IPS DF 6.9 (cell line): Measurements from ENCODE around the gene SSC5D.
A peak's percentile ranks its signal among the peaks of the same experiment; 100 is the strongest.

Experiments
- DNase-seq: peaks from one replicate; pipeline ENCODE4 v3.0.0-alpha.2; 2013; ENCODE audit warnings: low read depth, low spot score
- H3K27ac ChIP-seq: one replicate; pipeline ENCODE4 v1.5.1; 2013; ENCODE audit warnings: low read length, control low read depth
- H3K27me3 ChIP-seq: 2 replicates; pipeline ENCODE4 v1.6.1; 2013; ENCODE audit warnings: mild to moderate bottlenecking, low read length; ENCODE audit not compliant: control insufficient read depth, insufficient read depth
- H3K36me3 ChIP-seq: 2 replicates; pipeline ENCODE4 v1.6.1; 2013; ENCODE audit warnings: low read length; ENCODE audit not compliant: control insufficient read depth, insufficient read depth
- H3K4me1 ChIP-seq: 2 replicates; pipeline ENCODE4 v1.6.1; 2013; ENCODE audit warnings: low read length; ENCODE audit not compliant: control insufficient read depth, insufficient read depth
- H3K4me3 ChIP-seq: 2 replicates; pipeline ENCODE4 v1.5.1; 2013; ENCODE audit warnings: mild to moderate bottlenecking, low read length
- H3K9me3 ChIP-seq: 2 replicates; pipeline ENCODE4 v1.6.1; 2013; ENCODE audit warnings: low read length, inconsistent platforms; ENCODE audit not compliant: control insufficient read depth, insufficient read depth
- WGBS: extraction: QIAGEN DNeasy Blood & Tissue Kit; methylation state at CpG from one replicate; pipeline ENCODE4 v1.1.7; 2013; ENCODE audit warnings: mixed read lengths, missing lambda C conversion rate; ENCODE audit not compliant: insufficient read length, insufficient coverage; 5-methylcytosine and 5-hydroxymethylcytosine counted together

Gene SSC5D

DNA sequence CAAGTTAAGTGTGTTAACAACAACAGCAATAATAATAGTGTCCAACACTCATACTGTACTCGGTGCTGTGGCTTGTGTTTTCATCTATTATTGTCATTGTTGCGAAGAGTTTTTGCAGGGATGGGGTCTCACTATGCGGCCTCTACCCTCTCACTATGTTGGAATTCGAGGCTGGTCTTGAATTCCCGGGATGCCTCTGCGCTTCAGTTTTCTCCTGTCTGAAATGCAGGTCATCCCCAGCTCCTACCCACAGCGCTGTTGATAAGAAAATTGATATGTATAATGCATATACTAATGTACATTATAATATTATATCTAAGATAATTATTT is 62.0 kb downstream of the SSC5D start:
- H3K27me3 ChIP-seq: no peaks in the 10 kb centered on the region
- DNase-seq: no peak
- no CpG with 5 or more reads among the region's 7 CpGs for WGBS
- H3K9me3 ChIP-seq: no peaks in the 10 kb centered on the region
- no peak overlapping the region for H3K27ac ChIP-seq
- H3K4me3 ChIP-seq: peak overlapping the region; percentile 22; the same call in 1 of the 2 replicates
- no peaks in the 10 kb centered on the region for H3K36me3 ChIP-seq
- 0 out of 2 replicates have a peak, but pooled peaks cover 2% of the 10 kb centered on the region for H3K4me1 ChIP-seq

DNA sequence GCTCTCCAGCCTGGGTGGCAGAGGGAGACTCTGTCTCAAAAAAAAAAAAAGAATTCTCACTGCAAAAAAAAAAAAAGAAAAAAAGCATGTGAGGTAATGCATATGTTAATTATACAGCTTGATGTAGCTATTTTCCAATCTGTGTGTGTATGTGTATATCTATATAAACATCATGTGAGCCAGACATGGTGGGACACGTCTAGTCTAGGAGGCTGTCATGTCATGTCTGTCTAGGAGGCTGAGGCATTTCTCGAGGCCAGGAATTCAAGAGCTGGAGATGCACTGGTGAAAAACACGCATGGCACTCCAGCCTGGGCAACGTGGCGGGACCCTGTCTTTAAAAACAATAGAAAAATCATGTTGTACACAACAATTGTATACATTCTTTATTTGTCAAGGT is 64.0 kb downstream of the SSC5D start:
- no peaks in the 10 kb centered on the region for H3K9me3 ChIP-seq
- H3K4me1 ChIP-seq: 0 out of 2 replicates have a peak, but pooled peaks cover under 1% of the 10 kb centered on the region
- no peak for DNase-seq
- H3K27ac ChIP-seq: no peak overlapping the region
- no peaks in the 10 kb centered on the region for H3K36me3 ChIP-seq
- no CpG with 5 or more reads among the region's 5 CpGs for WGBS
- H3K27me3 ChIP-seq: no peaks in the 10 kb centered on the region
- H3K4me3 ChIP-seq: no peak overlapping the region

DNA sequence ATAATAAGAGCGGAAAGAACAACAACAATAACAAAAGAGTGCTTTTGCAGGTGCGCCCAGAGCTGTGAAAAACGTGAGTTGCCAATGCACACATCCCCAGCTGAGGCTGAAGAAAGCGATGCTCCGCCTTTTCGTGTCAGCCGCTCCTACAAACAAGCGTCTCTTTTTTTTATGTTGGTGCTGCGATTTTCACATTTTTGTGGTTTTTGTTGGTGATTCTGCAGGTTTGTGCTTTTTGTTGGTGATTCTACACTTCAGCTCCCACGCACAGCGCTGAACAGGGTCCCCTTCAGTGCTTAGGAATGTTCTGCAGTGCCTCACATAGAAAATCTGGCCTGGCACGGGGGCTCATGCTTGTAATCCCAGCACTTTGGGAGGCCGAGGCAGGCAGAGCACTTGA is 64.4 kb downstream of the SSC5D start:
- Histone ChIP-seq H3K27ac (no peak overlapping the region), H3K4me3 (no peak overlapping the region), H3K9me3 (no peaks in the 10 kb centered on the region), H3K36me3 (no peaks in the 10 kb centered on the region), H3K27me3 (no peaks in the 10 kb centered on the region), H3K4me1 (no peaks in the 10 kb centered on the region)
- DNase-seq: no peak
- WGBS: no CpG with 5 or more reads among the region's 13 CpGs

DNA sequence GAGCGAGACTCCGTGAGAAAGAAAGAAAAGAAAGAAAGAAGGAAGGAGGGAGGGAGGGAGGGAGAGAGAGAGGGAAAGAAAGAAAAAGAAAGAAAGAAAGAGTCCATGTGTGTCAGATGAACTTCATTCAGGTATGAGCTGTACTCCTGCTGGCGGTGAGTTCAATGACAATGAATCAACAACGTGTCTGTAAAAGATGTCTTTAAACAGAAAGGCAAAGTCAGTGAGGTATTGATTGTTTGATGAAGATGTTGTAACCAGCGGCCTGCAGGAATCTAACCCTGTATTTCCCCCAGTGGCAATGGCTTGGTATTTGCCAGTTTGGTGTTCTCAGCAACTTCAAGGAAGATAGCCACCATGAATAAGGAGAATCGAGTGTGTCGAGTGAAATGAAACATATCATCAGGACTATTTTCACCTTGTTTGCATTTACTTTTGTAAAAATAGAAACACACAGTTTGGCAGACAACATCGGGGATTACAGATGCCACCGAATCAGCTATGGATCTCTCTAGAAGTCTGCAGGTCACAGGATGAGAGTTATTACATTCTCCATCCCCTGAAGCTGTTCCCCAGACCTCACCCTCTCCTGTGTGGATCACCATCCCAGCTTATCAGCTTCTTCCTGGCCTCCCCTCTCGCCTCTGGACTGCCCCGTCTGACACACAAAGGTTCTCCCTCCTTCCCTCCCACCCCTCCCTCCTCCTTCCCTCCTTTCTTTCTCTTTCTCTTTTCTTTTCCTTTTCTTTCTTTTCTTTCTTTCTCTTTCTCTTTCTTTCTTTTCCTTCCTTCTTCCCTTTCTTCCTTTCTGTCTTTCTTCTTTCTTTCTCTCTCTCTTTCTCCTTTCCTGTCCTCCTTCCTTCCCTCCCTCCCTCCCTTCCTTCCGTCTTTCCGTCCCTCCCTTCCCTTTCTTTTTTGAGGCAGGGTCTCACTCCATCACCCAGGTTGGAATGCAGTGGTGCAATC is 65.3 kb downstream of the SSC5D start:
- no peaks in the 10 kb centered on the region for H3K27me3 ChIP-seq
- no peaks in the 10 kb centered on the region for H3K4me1 ChIP-seq
- no peak for DNase-seq
- H3K4me3 ChIP-seq: no peak overlapping the region
- H3K36me3 ChIP-seq: no peaks in the 10 kb centered on the region
- WGBS: no CpG with 5 or more reads among the region's 13 CpGs
- no peaks in the 10 kb centered on the region for H3K9me3 ChIP-seq
- no peak overlapping the region for H3K27ac ChIP-seq

DNA sequence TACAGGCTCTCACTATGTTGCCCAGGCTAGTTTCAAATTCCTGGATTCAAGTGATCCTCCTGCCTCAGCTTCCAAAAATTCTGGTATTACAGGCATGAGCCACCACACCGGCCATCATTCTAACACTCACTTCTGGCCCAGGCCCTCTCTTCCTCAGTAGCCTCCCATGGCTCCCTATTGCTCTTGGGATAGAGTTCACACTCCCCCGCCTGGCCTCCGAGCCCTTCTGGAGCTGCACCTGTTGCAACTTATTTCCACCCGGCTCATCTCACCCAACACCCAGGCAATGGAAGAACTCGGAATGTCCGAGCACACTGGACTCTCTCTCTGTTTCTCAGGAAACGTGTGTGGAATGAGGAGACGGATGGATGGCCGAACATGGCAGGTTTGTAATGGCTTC is 66.1 kb downstream of the SSC5D start:
- DNase-seq: no peak
- no peak overlapping the region for H3K27ac ChIP-seq
- H3K27me3 ChIP-seq: no peaks in the 10 kb centered on the region
- H3K9me3 ChIP-seq: no peaks in the 10 kb centered on the region
- no peaks in the 10 kb centered on the region for H3K4me1 ChIP-seq
- no peaks in the 10 kb centered on the region for H3K36me3 ChIP-seq
- WGBS: no CpG with 5 or more reads among the region's 9 CpGs
- H3K4me3 ChIP-seq: no peak overlapping the region

DNA sequence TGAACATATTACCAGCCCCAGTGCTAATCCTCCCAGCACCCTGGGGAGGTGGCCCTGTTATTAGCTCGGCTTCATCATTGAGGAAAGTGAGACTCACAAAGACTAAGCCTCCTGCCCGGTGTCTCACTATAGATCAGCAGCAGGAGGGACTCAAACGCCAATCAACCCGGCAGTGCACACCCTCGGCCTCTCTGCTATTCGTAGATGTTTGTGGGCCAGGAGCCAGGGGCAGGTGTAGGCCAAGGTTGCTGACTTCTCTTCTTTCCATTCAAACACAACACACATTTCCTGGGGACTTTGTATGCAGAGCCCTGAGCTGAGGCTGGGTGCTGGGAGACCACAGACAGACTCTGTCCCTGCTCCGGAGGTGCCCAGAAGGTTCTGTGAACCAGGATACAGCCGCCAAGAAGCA is 66.5 kb downstream of the SSC5D start:
- Histone ChIP-seq H3K4me1 (no peaks in the 10 kb centered on the region), H3K36me3 (no peaks in the 10 kb centered on the region), H3K27me3 (no peaks in the 10 kb centered on the region), H3K9me3 (no peaks in the 10 kb centered on the region), H3K27ac (no peak overlapping the region), H3K4me3 (no peak overlapping the region)
- WGBS: no CpG with 5 or more reads among the region's 8 CpGs
- no peak for DNase-seq

DNA sequence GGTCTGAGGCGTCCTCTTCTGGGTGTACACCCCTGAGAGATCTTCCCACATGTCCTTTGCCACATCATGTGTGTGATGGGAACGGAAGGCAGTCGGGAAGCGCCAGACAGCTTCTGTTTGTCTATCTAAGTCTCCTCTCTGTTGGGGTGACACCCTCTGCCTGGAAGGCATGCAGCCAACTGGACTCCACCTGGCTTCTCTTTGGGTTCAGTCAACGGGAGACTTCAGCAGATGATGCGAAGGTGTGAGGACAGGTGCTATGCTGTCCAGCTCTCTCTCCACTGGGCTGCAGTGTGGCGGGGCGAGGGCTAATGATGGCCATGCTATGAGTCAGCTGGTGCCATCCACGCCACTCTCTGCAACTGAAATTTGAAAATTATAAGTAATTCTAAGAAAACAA is 71.4 kb downstream of the SSC5D start:
- Histone ChIP-seq H3K27ac (no peak overlapping the region), H3K4me1 (no peaks in the 10 kb centered on the region), H3K36me3 (no peaks in the 10 kb centered on the region), H3K27me3 (no peaks in the 10 kb centered on the region), H3K9me3 (no peaks in the 10 kb centered on the region), H3K4me3 (no peak overlapping the region)
- DNase-seq: no peak
- WGBS: no CpG with 5 or more reads among the region's 9 CpGs

DNA sequence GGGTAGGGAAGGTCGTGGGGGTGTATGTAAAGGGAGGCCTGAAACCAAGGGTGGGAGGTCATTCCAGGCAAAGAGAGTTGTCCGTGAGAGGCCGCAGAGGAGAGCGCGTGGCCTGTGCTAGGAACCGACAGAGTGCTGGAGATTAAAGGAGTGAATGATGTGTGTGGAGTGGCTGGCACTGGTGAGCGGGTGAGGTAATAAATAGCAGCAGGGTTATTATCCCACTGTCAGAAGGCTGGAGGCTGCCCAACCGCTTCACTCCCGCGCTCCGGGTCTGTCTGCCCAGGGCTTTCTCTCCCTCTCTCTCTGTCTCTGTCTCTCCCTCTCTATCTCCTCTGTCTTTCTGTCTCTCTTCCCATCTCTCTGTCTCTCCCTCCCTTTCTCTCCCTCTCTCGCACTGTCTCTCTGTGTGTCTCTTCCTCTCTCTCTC is 75.0 kb downstream of the SSC5D start:
- Histone ChIP-seq H3K36me3 (no peaks in the 10 kb centered on the region), H3K4me3 (no peak overlapping the region), H3K9me3 (no peaks in the 10 kb centered on the region), H3K4me1 (no peaks in the 10 kb centered on the region), H3K27me3 (no peaks in the 10 kb centered on the region), H3K27ac (no peak overlapping the region)
- DNase-seq: no peak
- no CpG with 5 or more reads among the region's 12 CpGs for WGBS

DNA sequence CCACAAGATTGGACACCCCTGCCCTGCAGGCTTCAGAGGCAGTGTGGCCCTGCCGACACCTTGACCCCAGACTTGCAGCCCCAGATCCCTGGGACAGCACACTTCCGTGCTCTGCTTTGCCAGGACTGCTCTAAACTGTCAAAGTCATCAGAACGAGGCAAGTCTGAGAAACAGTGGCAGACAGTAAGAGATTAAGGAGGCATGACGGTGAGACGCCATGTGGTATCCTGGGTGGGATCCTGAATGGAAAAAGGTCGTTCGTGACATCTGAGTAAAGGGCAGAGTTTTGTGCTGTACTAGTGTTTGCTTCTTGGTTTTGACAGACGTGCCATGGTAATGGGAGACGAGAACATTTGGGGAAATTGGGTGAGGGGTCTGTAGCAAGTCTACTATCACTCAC is 78.6 kb downstream of the SSC5D start:
- no peaks in the 10 kb centered on the region for H3K9me3 ChIP-seq
- H3K27ac ChIP-seq: no peak overlapping the region
- no peak overlapping the region for H3K4me3 ChIP-seq
- H3K27me3 ChIP-seq: no peaks in the 10 kb centered on the region
- WGBS: no CpG with 5 or more reads among the region's 9 CpGs
- H3K4me1 ChIP-seq: no peaks in the 10 kb centered on the region
- no peaks in the 10 kb centered on the region for H3K36me3 ChIP-seq
- DNase-seq: no peak

DNA sequence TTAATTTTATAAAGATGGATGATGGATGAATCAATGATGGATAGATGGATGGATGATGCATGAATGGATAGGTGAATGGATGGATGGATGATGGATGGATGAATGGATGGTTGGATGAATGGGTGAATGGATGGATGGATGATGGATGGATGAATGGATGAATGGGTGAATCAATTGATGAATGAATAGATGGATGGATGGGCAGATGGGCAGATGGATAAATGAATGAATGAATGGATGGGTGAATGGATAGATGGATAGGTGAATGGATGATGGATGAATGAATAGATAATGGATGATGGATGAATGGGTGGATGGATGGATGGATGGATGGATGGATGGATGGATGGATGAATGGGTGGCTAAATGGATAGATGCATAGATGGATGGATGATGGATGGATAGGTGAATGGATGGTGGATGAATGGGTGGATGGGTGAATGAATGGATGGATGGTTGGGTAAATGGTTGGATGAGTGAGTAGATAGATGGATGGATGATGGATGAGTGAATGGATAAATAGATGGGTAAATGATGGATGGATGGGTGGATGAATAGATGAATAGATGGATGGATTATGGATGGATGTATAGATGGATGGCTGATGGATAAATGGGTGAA is 79.6 kb downstream of the SSC5D start:
- no peak for DNase-seq
- Histone ChIP-seq H3K4me3 (no peak overlapping the region), H3K27ac (no peak overlapping the region), H3K27me3 (no peaks in the 10 kb centered on the region), H3K4me1 (no peaks in the 10 kb centered on the region), H3K36me3 (no peaks in the 10 kb centered on the region), H3K9me3 (no peaks in the 10 kb centered on the region)
